ENCODE results near the gene RNF214.
"Not testable (repeated sequence)": the region's sequence is repeated elsewhere in the genome, so short reads cannot be mapped to it uniquely, and the experiment has no call there.

Gene RNF214

GRCh38 chr11:117248341-117248740, 15.9 kb downstream of the RNF214 start:
- no peak for TF ChIP-seq CTCF (IDR thresholded peaks at IDR 0.05)
- no peak for DNase-seq (ENCODE audit: low spot score)
- H3K27ac ChIP-seq, result no peak overlapping the region
- no peak overlapping the region for H3K4me3 ChIP-seq

- no peak overlapping the region for H3K27ac ChIP-seq
- TF ChIP-seq CTCF (IDR thresholded peaks at IDR 0.05), result no peak
- DNase-seq (ENCODE audit: low spot score), result no peak
Measured at GRCh38 chr11:117249571-117249970, 17.1 kb downstream of the RNF214 start.

GRCh38 chr11:117251506-117251905, 19.0 kb downstream of the RNF214 start:
- no peak for DNase-seq (ENCODE audit: low spot score)
- no peak for TF ChIP-seq CTCF (IDR thresholded peaks at IDR 0.05)

More at GRCh38 chr11:117249571-117249970, 17.1 kb downstream of the RNF214 start:
- no peak overlapping the region for H3K4me3 ChIP-seq

GRCh38 chr11:117255966-117256365, 23.5 kb downstream of the RNF214 start:
- Histone ChIP-seq H3K27ac (no peak overlapping the region), H3K4me3 (no peak overlapping the region)
- no peak for TF ChIP-seq CTCF (IDR thresholded peaks at IDR 0.05)
- no peak for DNase-seq (ENCODE audit: low spot score)

More at GRCh38 chr11:117251506-117251905, 19.0 kb downstream of the RNF214 start:
- Histone ChIP-seq H3K27ac (no peak overlapping the region), H3K4me3 (no peak overlapping the region)

- TF ChIP-seq CTCF (IDR thresholded peaks at IDR 0.05), result no peak
- Histone ChIP-seq H3K27ac (no peak overlapping the region), H3K4me3 (no peak overlapping the region)
- DNase-seq (ENCODE audit: low spot score), result no peak
Measured at GRCh38 chr11:117256573-117256972, 24.1 kb downstream of the RNF214 start.

GRCh38 chr11:117258576-117258975, 26.1 kb downstream of the RNF214 start:
- no peak for TF ChIP-seq CTCF (IDR thresholded peaks at IDR 0.05)
- Histone ChIP-seq H3K27ac (no peak overlapping the region), H3K4me3 (no peak overlapping the region)
- DNase-seq (ENCODE audit: low spot score), result no peak

GRCh38 chr11:117259417-117259816, 26.9 kb downstream of the RNF214 start:
- Histone ChIP-seq H3K27ac (no peak overlapping the region), H3K4me3 (no peak overlapping the region)
- TF ChIP-seq CTCF (IDR thresholded peaks at IDR 0.05), result no peak
- DNase-seq (ENCODE audit: low spot score), result no peak

GRCh38 chr11:117264624-117265323, 32.3 kb downstream of the RNF214 start:
- not testable (repeated sequence) for H3K27ac ChIP-seq; DNase-seq (ENCODE audit: low spot score); H3K4me3 ChIP-seq
